Left colon (tissue), 2 donors: ENCODE measurements around the gene APPL2. TPM values are rescaled to one million over a fixed set of nuclear protein-coding genes. Genes with fewer than 3 reads are reported as not detected.
"Not testable (repeated sequence)": the region's sequence is repeated elsewhere in the genome, so short reads cannot be mapped to it uniquely, and the experiment has no call there.

Experiments used
- ATAC-seq: fragments of 200-7000 bp; cut with Tn5 transposase; one replicate; pipeline ENCODE4 v1.9.1; 2020; ENCODE audit warnings: mild to moderate bottlenecking, moderate library complexity
- DNase-seq, 2 donors: peaks; one replicate each; pipeline ENCODE4 v3.0.0-alpha.2; 2020
- intact Hi-C, 2 donors: fragments of 100-400 bp; cut with DNase I in 1 of 2; cut with micrococcal nuclease in 1 of 2; formaldehyde crosslinking; loops; one replicate each; pipeline versions ENCODE4 v1.11.2 to v1.14.0; 2022; cut with DNase I, micrococcal nuclease
- total RNA-seq, 2 donors: library from RNA; stranded (reverse); fragmentation: NEBNext Ultra II Directional; extraction: Animal tissue kit (Norgen Biotek cat#: 25700); gene quantifications; one replicate each; pipeline ENCODE4 v1.2.1, GENCODE V29; 2021
- donor health status: DM: no; HTN: no; CAD: no.
- donor health status: DM: yes; HTN: yes; CAD: no.

Gene APPL2
- total RNA-seq, 2 donors from 2014 or later = 136 to 179 TPM

DNA sequence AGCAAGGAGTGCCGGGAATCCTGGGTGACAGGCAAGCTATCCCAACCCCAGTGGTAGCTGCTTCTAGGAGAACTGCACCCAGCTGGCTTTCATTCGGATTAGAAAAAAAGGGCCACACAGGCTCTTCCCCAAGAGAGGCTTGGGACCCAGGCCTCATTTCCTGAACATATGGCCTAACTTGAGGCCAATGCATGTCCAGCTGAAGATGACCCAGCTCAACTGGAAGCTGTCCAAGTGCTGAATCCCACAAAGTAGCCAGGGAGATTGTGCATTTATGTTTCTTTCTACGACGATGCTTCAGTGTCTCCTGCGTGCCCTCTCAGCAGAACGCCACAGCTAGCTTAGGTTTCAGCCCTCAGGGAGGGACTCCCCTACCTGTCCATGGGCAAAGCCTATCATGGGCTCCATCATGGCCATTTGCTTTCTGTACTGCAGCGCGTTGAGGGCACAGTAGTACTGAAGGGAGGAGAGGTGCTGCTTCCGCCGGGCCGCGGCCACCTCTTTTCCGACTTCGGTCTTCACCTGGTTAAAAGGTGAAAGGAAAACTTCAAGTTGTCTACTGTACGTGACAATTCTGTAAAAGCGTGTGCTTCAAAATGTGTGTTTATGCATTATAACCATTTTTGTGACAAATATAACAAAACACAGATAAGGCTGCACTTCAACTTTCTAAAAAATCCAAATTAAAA is 29.1 kb downstream of the APPL2 start:
- intact Hi-C loops = no loop called here
- DNase-seq (no peak), ATAC-seq (no peak)

DNA sequence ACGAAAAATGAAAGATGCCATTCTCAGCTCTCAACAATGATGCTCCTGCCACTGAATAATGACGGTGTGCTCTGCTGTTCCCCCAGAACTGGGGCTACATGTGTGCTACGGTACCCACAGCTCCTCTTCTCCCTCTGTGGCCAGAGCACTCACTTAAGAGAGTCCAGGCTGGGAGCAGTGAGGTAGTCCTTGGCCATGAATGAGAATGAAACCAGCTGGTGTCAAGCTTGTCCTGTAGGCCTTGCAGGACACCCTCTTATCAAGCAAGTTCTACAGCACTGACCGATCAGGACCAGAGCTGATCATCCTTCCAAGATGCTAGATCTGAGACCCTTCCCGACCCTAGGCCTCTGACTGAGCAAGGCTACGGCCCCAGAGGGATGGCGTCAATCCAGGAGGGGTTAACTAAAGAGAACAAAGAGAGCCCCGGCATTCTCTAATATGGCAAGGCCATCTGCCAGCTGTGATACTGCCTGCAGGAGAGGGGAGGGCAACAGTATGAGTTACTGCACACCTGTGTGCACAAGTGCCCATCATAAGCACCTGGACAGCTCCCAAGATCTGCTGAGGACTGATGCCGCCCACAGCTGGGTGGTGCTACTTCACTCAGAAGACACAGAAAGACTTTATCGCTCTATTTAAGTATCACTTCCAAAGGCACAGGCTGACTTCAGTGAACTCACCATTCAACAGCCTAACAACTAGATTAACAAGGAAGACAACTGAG is 30.5 kb downstream of the APPL2 start:
- intact Hi-C loops = no loop called here
- ATAC-seq (peak; percentile 95), DNase-seq (peak; percentile 63 to 72)

DNA sequence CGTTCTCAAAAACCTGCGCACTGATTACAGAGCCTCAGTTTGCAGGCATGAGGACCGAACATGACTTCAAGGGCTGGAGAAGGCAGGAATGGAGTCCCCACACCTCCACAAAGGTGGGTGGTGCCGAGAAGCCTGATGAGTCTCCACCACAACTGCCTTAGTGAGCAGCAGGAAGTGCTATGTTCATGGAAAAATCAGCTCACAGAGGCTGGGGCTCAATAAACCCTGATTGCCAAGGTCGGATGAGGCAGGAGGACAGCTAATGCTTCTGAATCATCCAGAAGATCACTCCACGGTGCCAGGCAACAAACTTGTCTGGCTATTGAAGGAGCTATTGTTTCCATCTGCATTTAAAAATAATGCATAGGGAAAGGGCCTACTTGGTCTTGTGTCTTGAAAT is 31.1 kb downstream of the APPL2 start:
- intact Hi-C loops = no loop called here
- ATAC-seq = peak; percentile 29
- DNase-seq = no peak

GRCh38 chr12:105204127-105204526 is 31.8 kb downstream of the APPL2 start:
- DNase-seq (no peak), ATAC-seq (no peak)
- intact Hi-C loops = no loop called here

DNA sequence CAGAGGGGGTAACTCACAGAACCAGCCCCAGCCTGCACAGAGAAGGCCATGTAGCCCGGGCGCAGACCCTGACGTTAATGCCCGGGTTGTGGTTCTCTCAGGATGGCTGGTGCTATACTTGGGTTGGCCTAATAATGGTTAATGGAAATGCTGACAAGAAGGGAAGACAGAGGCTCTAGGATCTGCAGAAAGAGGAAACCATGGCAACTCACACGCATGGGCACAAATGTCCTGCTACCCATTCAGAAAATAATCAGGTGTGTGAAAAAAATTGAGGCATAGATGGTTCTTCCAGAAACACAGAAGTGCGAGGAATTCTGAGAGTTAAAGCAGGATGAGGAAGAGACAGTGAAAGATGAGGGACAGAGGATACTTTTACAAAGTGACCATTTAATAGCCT is 33.8 kb downstream of the APPL2 start:
- intact Hi-C loops = no loop called here
- ATAC-seq (no peak), DNase-seq (no peak)

GRCh38 chr12:105201299-105201698 is 34.7 kb downstream of the APPL2 start:
- intact Hi-C loops = no loop called here
- no peak for ATAC-seq
- no peak for DNase-seq

- DNase-seq = no peak
- no peak for ATAC-seq
- intact Hi-C loops = no loop called here
These were observed 35.6 kb downstream of the APPL2 start for GRCh38 chr12:105200385-105200784.

GRCh38 chr12:105198961-105199360 is 37.0 kb downstream of the APPL2 start:
- intact Hi-C loops = no loop called here
- no peak for DNase-seq
- ATAC-seq = no peak

- ATAC-seq = no peak
- intact Hi-C loops = no loop called here
- DNase-seq = no peak
These were observed 39.9 kb downstream of the APPL2 start for GRCh38 chr12:105196090-105196489.

GRCh38 chr12:105194947-105195346 is 41.0 kb downstream of the APPL2 start:
- ATAC-seq (no peak), DNase-seq (no peak)
- intact Hi-C loops = no loop called here

GRCh38 chr12:105192624-105193225 is 43.2 kb downstream of the APPL2 start:
- DNase-seq (no peak), ATAC-seq (peak; percentile 8)
- intact Hi-C loops = no loop called here

GRCh38 chr12:105190530-105190929 is 45.4 kb downstream of the APPL2 start:
- intact Hi-C loops = no loop called here
- DNase-seq = no peak
- no peak for ATAC-seq

GRCh38 chr12:105189293-105189692 is 46.7 kb downstream of the APPL2 start:
- no peak for DNase-seq
- ATAC-seq = no peak
- intact Hi-C loops = no loop called here

DNA sequence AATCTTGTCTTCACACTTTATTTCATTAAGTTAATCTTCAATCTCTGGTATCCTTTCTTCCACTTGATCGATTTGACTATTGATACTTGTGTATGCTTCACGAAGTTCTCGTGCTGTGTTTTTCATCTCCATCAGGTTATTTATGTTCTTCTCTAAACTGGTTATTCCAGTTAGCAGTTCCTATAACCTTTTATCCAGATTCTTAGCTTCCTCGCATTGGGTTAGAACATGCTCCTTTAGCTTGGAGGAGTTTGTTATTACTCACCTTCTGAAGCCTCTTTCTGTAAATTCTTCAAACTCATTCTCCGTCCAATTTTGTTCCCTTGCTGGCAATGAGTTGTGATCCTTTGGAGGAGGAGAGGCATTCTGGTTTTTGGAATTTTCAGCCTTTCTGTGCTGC is 52.0 kb downstream of the APPL2 start:
- ATAC-seq, DNase-seq, intact Hi-C loops: not testable (repeated sequence)

GRCh38 chr12:105183406-105183805 is 52.6 kb downstream of the APPL2 start:
- ATAC-seq, intact Hi-C loops, DNase-seq: not testable (repeated sequence)

GRCh38 chr12:105179114-105179513 is 56.9 kb downstream of the APPL2 start:
- intact Hi-C loops, DNase-seq, ATAC-seq: not testable (repeated sequence)

DNA sequence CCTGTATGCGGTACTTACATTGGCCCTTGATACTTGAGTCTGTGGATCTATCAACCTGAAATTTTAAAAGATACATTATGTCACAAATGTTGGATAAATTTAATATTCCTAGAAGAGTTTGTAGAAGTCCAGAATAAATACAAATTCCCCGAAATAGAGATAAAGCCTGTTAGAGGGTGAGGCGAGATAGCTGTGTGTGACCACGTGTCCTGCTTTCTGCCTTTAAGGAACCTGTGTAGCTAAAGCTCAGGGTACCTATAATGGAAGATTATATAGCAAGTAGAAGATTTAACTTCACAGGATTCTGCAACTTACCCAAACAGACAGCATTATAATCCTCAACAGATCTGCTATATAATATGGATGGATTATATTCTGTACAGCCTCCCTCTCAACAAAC is 58.8 kb downstream of the APPL2 start:
- intact Hi-C loops = no loop called here
- no peak for ATAC-seq
- DNase-seq = no peak

DNA sequence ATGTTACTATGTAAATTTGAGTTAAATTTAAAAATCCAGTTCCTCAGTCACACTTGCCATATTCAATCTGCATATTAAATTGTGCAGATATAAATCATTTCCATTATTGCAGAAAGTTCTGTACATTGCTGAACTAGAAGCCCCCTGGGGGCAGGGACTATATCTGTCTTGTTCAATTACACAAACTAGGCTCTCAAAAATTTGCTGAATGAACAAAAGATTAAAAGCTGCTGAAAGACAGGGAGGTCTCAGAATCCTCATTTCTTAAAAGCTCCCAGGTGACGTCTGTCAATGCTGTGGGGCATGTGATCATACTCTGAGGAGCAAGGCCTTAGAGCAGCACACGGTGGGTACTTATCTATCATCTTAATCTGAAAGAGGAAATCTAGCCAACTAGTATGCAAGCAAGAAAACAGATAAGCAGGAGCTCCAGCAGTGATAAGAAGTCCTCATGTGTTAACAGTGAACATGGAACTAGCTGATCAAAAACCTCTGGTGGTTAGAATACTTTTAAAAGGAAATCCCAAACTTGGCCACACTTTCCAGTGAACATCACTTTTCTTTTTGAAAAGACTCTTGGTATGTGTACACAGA is 60.5 kb downstream of the APPL2 start:
- intact Hi-C loops = no loop called here
- ATAC-seq (no peak), DNase-seq (no peak)

DNA sequence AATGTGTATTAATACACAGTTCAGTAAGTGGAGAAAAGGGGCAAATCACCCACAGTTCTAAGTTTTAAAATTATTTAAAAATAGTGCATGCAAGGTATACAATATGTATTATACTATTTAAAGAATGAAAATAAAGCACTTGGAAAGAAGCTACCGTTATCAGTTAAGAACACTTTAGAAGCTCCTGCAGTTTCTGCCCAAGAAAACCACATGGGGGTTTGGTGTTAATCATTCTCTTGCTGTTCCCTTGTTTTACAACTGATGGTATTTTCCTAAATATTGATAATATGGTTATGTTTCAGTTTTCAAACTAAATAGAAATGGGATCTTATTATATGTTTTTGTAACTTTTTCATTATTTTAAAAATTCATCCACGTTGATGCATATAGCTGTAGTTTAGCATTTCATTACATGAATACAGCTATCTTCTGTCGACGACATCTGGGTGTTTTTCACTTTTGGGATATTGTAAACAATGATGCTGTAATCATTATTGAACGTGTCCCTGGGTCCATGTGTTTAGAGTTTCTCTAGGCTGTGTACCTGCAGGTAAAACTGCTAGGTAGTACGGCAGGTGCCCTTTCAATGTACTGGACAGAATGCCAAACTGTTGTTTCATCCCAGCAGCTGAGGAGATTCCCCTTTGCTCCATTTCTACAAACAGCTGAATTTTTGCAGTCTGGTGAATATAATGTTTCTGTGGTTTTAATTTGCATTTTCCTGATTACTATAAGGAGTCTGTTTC is 64.1 kb downstream of the APPL2 start:
- ATAC-seq (no peak), DNase-seq (no peak)
- intact Hi-C loops = no loop called here
